Right renal pelvis (tissue), 4 donors: ENCODE measurements around the gene STMP1. TPM values are rescaled to one million over a fixed set of nuclear protein-coding genes. Genes with fewer than 3 reads are reported as not detected.
"Not testable (repeated sequence)": the region's sequence is repeated elsewhere in the genome, so short reads cannot be mapped to it uniquely, and the experiment has no call there.

Experiments
- DNase-seq, 4 donors: peaks; one replicate each; pipeline ENCODE4 v3.0.0-alpha.2; 2013; ENCODE audit warnings: low read depth in 4 of 4, low spot score in 3 of 4, missing footprints in 1 of 4
- polyA plus RNA-seq, 4 donors: library from polyadenylated mRNA; unstranded; fragments of 120-200 nt; gene quantifications; one replicate each; pipeline ENCODE4 v1.2.1, GENCODE V29; 2013; ENCODE audit not compliant: insufficient read length in 4 of 4

Gene STMP1
- 100 to 1,000 TPM in 1 of 4 donors, 10 to 100 TPM in 3; 78.1 to 101 (median 93.0) TPM for polyA plus RNA-seq

DNA sequence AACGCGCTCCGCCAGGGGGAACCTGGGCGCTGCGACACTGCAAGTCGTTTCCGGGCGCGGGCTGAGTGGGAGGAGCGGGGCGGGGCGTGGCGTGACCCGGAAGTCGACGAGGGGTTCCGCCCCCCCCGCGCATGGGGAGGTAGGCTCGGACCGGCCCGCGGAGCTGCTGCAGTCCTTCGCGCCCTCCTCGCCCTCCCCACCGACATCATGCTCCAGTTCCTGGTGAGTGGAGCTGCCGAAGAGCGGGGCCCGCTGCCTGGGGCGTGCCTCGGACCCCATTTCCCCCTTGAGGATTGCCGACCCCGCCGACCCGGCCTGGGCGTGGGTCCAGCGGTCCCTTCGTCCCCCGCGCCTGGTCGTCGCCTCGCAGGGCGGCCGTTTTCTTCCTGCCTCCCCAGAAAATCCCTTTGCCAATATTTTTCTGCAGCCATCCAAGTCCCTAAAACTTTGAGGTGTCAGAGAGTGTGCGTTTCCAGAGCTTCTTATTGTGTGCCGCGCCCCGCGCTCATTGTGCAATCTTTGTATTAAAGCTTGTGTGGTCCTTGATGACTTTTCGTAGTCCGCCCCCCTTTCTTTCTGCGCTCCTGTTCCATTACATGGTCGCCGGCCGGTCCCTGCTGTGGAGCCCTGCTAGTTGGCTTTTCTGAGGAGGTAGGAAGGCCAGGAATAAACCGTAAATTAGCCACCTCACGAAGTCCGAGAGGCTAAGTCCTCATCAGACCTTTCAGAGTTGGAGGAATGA is at the start of gene STMP1:
Gene STMP1, plus strand, starts transcription at position 142 of the 742 bp plus-strand sequence.
- peak; percentile 87 to 89 (median 88) for DNase-seq

DNA sequence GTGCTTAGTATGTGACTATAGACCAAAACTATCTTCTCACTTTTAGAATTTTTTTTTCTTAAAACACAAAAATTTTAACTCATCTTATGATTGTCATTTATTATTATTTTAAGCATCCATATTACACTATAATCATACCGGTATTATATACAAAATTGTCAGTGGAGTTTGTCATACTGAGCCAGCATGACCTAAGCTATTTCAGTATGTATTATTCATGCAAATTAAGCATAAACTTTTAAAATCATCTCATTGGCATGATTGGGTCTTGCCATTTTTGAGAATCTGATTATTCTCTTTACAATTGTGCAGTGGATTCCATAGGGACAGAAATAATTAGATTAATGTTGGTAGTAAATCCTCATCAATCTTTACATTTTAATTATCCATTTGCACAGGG is 46.2 kb upstream of the STMP1 start:
- DNase-seq, result no peak

DNA sequence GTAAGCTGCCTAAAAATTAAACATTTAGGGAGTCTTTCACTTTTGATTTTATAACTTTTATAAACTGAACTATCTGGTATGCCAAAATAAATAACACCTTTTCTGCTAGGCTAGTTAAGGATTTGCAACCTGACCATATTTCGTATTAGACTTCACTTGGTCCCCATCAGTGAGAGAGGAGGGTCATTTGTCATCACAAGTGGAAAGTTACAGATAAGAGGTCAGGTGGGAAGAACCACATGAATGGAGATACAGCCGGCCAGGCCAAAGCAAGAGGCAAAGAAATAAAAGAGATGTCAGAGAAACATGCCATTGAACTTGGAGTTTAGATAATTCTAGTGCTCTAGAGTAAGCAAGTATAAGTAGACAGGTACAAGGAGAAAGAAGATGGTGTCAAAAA is 44.5 kb upstream of the STMP1 start:
- no peak for DNase-seq

DNA sequence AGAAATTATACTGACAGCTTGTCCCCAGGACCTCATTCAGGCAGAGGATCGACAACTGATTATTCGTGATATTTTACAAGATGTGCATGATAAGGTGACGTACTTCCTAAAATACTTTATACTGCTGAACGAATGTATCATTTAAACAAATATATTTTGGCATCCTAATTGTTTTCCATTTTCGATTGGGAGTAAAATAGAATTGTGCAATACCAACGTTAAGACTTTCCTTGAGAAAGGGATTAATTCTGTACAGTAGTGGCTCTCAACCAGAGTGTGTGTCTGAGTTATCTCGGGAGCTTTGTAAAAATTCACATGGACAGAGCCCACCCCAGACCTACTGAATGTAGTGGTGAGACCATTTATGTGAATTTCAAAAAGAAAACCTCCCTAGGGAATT is 43.8 kb upstream of the STMP1 start:
- DNase-seq, result no peak

DNA sequence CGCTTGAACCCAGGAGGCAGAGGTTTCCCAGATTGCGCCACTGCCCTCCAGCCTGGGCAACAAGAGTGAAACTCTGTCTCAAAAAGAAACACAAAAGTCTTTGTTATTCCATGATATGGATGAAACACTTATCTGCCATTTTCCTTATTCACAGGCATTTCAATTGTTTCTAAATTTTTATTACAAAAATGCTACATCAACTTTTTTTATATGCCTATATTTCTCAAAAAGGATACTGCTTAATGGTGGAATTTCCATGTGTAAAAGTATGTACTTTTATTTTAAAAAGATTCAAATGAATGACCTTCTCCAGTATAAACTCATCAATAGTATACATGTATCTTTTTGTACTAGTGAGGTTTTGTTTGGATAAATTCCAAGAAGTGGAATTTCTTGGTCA is 41.9 kb upstream of the STMP1 start:
- no peak for DNase-seq

DNA sequence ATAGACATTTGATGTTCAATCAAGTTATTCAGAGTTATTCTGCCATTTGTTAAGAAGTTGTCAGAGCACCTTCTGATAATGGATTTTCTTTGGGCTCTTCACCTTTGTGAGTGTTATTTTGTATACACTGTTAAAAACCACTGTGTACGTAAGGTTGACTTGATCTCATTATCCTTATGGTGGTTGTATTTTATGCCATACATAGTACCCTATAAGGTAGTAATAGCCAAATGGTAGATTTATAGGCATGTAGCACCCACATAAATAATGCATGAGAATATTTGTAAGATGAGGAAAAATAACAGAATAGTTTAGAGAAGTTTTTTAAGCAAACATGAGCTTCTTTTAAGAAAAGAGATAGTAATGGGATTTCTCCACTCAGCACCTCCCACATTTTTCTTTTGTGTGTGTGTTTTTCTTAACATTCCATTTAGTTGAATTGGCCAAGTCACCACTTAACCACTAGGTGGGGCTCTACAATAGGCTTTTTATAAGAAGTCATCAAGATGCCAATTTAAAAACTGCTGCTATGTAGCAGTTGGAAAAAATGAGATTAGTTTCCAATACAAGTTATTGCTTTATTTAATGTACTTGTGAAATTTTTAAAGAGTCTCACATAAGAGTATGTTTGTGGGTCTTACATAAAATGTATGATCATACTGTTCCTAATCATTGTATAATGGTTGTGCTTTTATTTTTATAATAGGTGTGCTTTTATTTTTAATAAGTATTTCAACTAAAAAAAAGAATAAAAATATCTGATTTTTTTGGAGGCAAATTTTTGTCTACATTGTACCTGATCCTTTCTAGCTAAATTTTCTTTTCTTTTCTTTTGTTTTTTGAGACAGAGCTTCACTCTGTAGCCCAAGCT is 41.1 kb upstream of the STMP1 start:
- DNase-seq, result peak; percentile 37 to 59 (median 50)

DNA sequence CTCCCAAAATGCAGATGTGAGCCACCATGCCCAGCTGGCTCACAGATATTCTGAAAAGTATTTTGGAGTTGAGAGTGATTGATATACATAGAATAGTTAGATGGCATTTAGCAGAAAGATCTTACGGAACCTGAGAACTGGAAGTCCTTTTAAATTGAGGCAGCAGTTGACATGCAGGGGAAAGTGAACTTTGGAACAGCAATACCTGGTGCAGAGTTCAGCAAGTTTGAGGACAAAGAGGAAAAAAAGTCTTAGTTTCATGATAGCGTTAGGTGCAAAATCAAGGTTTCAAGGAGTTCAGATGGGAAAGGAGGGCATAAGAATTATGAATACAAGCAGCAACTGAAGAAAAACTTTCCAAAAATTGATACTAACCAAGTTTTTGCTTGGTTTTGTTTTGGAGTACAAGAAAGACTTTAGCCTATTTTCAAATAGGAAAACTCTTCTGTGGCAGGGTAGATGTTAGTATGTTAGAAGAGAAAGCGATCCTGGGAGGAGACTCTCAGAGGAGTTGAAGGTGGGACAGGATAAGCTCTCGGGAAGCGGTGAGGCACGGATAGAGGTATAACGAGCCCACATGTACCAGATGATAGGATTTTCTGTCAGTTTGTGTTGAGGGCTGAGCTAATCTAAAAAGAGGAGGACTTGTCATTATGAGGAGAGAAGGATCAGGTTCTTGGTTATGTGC is 28.0 kb upstream of the STMP1 start:
- no peak for DNase-seq

DNA sequence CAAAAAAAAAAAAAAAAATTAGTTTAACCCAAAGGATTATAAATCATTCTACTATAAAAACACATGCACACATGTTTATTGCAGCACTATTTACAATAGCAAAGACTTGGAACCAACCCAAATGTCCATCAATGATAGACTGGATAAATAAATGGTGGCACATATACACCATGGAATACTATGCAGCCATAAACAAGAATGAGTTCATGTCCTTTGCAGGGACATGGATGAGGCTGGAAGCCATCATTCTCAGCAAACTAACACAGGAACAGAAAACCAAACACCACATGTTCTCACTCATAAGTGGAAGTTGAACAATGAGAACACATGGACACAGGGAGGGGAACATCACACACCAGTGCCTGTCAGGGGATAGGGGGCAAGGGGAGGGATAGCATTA is 22.6 kb upstream of the STMP1 start:
- DNase-seq, result not testable (repeated sequence)

DNA sequence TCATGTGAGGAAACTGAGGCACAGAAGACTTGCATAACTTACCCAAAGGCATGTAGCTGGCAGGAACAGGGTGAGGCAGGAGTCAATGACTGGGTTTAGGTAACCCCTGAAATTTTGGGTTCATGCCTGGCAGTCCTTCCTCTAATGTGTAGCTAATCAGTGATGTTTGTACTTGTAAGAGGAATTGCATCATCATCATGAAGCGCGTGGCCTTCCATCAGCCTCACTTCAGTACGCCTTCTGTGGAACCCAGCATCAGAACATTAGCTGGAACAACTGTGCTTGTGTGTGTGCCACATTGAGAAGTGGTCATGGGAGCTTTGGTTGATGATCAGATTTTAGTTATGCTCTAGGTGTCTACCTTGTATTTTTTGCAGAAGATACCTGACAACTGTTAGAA is 18.2 kb upstream of the STMP1 start:
- no peak for DNase-seq

DNA sequence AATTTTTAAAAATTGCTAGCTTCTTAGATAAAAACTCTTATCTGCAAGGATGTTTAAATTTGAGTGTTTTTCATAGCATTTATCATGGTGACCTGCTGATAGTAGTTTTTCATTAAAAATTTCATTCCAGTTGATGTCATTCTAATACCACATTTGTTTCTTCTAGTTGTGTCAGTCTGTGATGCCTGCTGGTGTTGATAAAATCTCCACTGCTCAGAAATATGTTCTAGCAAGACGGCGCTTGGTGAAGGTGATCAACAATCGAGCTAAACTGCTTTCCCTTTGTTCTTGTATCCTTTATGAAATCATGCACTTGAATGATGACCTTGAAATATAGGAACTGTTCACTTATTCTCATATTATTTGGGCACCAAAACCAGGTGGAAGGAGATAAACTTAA is 17.6 kb upstream of the STMP1 start:
- DNase-seq, result no peak

DNA sequence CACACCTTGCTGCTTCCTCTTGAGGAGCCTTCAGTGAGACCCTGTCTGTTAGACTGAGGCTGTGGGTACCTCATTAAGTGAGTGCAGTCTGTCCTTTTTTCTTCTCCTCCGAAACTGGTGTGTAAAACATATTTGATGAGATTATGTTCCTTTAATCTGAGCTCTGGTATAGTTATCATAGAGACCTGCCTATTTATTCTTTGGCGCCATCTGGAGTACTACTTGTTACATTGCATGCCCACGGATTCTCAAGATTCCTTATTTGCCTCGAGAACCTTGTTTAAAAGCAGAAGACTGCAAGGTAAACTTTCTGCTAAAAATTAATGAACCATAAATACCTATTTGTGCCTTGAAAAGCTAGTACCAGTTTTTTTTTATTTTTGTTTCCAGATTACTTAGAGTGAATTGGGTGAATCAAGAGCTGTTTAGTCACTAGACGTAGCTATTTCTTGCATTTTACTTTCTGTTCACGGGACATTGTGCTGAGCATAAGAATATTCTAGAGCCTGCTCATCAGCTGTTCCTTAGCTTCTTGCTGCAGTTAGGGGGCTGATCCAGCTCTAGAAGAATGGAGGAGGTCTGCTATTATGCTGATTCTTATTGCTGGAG is 16.9 kb upstream of the STMP1 start:
- DNase-seq, result no peak

DNA sequence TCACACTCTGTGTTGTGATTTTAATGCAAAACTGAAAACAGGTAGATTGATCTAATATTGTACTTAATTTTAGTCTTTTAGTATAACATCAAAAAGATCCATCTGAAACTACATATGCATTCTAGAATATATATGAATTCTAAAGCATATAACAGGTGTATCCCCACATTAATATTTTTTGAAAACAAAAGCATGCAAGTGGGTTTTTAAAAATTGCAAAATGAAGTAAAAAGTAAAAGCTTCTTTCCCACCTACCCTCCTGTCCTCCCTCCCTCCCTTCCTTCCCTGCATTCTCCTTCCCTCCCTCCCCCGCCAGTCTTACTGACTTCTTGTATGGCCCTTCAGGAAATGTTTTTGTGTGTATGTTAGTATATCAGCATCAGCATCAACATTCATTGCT is 14.6 kb upstream of the STMP1 start:
- DNase-seq, result no peak

DNA sequence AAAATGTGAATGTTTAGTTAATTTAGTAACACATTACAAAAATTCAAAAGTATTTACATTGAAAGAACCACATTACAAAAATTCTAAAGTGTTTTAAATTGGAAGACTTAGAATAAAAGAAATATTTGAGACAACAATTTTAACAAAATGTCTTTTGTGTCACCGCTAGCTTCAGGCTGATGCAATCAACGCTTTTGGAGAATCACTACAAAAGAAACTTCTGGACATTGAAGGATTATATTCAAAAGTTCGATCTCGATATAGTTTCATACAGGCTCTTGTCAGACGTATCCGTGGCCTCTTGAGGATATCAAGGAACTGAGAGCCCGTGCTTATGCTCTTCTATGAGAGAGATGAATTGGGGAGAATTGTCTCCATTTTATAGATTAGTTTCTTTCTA is 14.1 kb upstream of the STMP1 start:
- no peak for DNase-seq

DNA sequence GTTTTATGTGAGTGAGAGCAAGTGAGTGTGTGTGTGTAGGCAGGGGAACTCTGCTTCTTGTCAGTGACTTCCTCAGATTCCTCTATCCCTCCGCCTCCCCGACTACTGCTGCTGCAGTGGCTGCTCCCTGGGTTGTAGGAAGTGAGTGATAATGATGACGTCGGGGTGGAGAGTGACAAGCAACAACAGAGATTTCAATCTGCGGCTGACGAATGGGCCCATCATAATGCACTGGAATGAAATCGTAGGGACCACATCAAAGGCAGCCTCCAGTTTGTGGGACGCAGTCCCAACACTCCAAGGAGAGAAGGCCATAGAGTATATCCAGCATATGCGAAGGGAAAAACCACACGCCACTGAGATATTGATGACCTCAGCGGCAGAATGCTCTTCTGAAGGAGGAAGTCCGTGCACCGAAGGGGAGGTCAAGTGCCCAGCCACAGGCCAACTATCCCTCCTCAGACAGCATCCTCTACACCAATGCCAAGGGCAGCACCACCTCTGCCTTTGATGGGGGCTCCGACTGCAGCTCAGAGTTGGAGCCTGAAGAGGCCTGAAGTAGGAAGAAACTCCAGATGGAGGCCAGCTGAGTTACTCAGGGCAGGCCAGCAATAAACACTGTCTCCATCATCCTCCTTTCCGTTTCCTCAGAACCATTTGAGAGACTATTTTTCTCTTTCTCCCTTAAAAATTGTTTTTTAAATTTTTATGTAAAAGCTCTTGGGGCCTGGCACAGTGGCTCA is 11.3 kb upstream of the STMP1 start:
- no peak for DNase-seq

DNA sequence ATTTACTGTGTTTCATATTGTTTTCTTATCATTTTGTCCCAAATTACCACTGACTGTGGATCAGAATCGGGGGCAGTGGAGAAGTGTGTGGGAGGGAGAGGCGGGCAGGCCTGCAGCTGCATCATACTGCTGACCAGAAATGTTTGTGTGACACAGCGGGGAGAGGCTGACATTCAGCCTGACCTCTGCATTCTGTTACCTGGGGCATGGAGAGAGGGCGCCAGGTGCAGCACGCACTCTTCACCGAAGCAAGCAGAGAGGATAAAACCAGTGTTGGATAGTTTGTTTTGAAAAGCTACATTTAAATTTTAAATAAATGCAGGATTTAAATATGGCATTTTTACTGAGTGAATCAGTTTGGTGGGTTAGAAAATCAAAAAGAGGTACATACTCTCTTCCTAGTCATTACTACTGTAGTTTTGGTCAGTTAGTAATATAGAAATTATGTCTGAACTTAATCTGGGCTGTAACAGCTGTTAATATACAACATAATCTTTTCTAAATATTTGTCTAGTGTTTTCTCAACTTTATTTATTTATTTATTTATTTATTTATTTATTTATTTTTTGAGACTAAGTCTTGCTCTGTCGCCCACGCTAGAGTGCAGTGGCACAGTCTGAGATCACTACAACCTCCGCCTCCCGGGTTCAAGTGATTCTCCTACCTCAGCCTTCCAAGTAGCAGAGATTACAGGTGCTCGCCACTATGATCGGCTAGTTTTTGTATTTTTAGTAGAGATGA is 8.8 kb upstream of the STMP1 start:
- DNase-seq, result no peak

DNA sequence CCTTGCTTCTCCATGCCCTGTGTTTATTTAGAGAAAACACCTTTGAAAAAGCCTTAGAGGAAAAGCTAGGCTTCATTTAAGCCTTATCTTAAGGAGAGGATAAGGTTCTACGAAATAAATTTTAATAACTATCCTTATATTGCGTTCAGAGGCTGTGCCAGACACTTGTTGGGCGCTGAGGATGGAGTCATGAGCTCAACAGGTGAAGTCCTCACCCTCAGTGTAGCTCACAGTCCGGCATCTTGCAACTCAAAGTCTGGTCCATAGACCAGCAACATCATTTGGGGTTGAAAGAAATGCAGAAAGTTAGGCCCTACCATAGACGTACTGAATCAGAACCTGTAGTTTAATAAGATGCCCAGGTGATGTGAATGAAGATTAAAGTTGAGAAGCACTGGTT is 3.8 kb upstream of the STMP1 start:
- DNase-seq, result no peak

DNA sequence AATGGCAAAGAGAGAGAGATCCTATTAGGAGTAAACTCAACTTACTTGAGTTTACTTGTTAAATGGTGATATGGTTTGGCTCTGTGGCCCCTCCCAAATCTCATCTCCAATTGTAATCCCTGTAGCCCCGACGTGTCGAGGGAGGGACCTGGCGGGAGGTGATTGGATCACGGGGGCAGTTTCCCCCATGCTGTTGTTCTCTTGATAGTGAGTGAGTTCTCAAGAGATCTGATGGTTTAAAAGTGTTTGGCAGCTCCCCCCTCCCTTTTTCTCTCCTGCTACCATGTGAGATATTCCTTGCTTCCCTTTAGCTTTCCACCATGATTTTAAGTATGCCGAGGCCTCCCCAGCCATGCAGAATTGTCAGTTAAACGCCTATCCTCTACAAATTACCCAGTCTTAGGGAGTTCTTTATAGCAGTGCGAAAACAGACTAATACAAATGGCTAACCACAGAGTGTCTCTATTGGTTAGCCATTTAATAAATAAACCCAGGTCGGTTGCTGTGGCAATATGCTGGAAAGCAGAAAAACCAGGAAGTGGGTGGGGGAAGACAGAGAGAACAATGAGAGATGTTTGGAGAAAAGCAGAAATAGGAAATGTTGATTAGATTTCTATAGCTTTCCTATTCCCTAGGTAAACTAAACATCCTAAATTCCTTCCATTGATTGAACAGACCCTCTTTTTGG is 3.0 kb upstream of the STMP1 start:
- no peak for DNase-seq

DNA sequence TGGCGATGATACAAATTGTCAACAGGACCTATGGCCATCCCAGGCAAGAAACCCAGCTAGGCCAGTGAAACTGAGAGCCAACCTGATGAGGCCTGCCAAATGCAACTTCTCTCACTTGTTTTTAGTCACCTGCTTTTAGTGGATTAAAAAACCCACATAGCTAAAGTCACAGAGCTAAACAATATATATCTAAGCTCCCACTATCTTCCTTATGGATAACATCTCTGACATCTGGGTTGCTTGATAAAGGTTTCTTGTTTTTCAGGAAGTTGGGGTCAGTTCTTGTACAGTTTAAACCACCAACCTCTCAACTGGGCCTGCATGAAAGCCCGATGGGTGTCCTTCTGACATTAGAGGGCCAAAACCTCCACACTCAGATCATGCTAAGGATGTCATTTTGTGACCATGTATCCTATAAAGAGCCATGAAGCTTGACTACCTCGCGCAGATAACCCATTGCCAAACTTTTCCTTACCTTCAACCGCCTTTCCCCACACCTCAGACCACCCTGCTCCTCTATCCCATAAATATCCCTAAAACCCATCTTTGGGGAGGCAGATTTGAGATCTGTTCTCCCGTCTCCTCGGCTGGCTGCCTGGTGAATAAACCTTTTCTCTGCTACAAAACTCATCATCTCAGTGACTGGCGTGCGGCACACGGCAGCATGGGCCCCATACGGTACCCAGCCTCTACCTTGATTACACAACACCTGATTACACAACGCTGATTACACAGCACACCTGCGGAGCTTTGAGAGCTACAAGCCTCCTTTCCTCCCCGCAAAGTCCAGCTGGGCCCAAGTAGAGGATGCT is 797 bp upstream of the STMP1 start:
- no peak for DNase-seq
